Lung (tissue), 12 donors: ENCODE data around the gene RP2. TPM values are rescaled to one million over a fixed set of nuclear protein-coding genes. Genes with fewer than 3 reads are reported as not detected.

ENCODE experiments used
- ATAC-seq: fragments of 200-7000 bp; cut with Tn5 transposase; one replicate; pipeline ENCODE4 v1.9.1; 2020; ENCODE audit warnings: moderate number of reproducible peaks; ENCODE audit not compliant: insufficient read depth, low FRiP score
- DNase-seq, 3 donors: peaks; one replicate each; pipeline ENCODE4 v3.0.0-alpha.2; 2013 to 2017
- H3K27ac ChIP-seq, 2 donors: one replicate each; pipeline ENCODE4 v1.5.1; 2013; ENCODE audit warnings: mild to moderate bottlenecking in 2 of 2, moderate library complexity in 2 of 2, control low read depth in 1 of 2, inconsistent platforms in 1 of 2, low read depth in 1 of 2, low read length in 1 of 2
- H3K27me3 ChIP-seq, 3 donors: one replicate each; pipeline ENCODE4 v1.5.1; 2013; ENCODE audit warnings: low read length in 2 of 3; ENCODE audit not compliant: control insufficient read depth in 3 of 3, insufficient read depth in 3 of 3
- H3K36me3 ChIP-seq, 4 donors: one replicate each; pipeline ENCODE4 v1.5.1; 2013; ENCODE audit warnings: low read length in 4 of 4, mild to moderate bottlenecking in 1 of 4, moderate library complexity in 1 of 4; ENCODE audit not compliant: control insufficient read depth in 4 of 4, insufficient read depth in 4 of 4
- H3K4me1 ChIP-seq, 5 donors: one replicate each; pipeline ENCODE4 v1.5.1; 2013; ENCODE audit warnings: low read length in 5 of 5, mild to moderate bottlenecking in 2 of 5, moderate library complexity in 1 of 5; ENCODE audit not compliant: control insufficient read depth in 5 of 5, insufficient read depth in 5 of 5
- H3K4me3 ChIP-seq: one replicate; pipeline ENCODE4 v1.5.1; 2013; ENCODE audit warnings: mild to moderate bottlenecking, control low read depth, moderate library complexity
- H3K9ac ChIP-seq, 2 donors: one replicate each; pipeline ENCODE4 v1.5.1; 2013; ENCODE audit warnings: low read length in 2 of 2, control low read depth in 1 of 2; ENCODE audit not compliant: insufficient read depth in 1 of 2
- H3K9me3 ChIP-seq, 4 donors: one replicate each; pipeline ENCODE4 v1.5.1; 2013; ENCODE audit warnings: low read length in 3 of 4, mild to moderate bottlenecking in 1 of 4, moderate library complexity in 1 of 4; ENCODE audit not compliant: control insufficient read depth in 4 of 4, insufficient read depth in 3 of 4
- WGBS, 2 donors: extraction: QIAGEN DNeasy Blood & Tissue Kit; methylation state at CpG; one replicate each; pipeline ENCODE4 v1.1.7; 2013; 5-methylcytosine and 5-hydroxymethylcytosine counted together
- polyA plus RNA-seq, 2 donors: library from polyadenylated mRNA; stranded (reverse); fragments of 200-250 nt; gene quantifications; one replicate each; pipeline ENCODE4 v1.2.1, GENCODE V29; 2013
- total RNA-seq, 2 donors: library from RNA; depleted of rRNA in 1 of 2; stranded (reverse); fragments of >200 nt in 1 of 2; gene quantifications; one replicate each; pipeline ENCODE4 v1.2.1, GENCODE V29; 2014 to 2021
- TF ChIP-seq, protein P1 (sequence below): IDR thresholded peaks from 2 replicates; pipeline ENCODE4 v1.5.1; 2012; ENCODE audit warnings: mild to moderate bottlenecking; ENCODE audit errors: control extremely low read depth, extremely low read depth
- donor health status: control.
- donor health status: control.
- donor health status: Bipolar disorder and iron deficiency.
- donor health status: healthy.
- donor health status: DM: yes; HTN: yes; CAD: no.

Gene RP2
- total and polyA plus RNA-seq, 4 donors = 5.8 to 21.9 (median 17.2) TPM

DNA sequence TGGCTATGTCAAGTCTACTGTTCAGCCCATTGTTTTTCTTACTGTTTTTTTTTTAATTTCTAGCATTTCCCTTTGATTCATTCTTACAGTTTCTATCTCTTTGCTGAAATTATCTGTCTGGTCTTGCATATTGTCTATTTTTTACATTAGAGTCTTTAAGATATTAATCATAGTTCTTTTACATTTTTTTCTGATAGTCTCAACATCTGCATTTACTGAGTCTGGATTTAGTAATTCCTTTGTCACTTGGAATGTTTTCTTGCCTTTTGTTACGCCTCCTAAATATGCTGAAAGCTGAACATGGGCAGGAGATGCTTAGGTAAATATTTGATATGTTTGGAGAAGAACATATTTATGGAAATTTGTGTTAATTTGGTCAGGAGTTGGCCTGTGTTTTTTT is 85.8 kb downstream of the RP2 start:
- Histone ChIP-seq H3K27ac (no peak overlapping the region), H3K36me3 (no peaks in the 10 kb centered on the region), H3K9me3 (peaks cover 0 to 8% (median 3%) of the 10 kb centered on the region in 4 donors), H3K27me3 (peaks cover 0 to 10% (median 7%) of the 10 kb centered on the region in 3 donors), H3K4me3 (no peak overlapping the region), H3K4me1 (peaks cover 0 to 2% (median 0%) of the 10 kb centered on the region in 5 donors), H3K9ac (no peak overlapping the region)
- WGBS, 2 donors = 86 to 90% methylated on average over 1 of the region's 1 CpG
- ATAC-seq (no peak), DNase-seq (no peak)
- TF ChIP-seq, protein P1, sequence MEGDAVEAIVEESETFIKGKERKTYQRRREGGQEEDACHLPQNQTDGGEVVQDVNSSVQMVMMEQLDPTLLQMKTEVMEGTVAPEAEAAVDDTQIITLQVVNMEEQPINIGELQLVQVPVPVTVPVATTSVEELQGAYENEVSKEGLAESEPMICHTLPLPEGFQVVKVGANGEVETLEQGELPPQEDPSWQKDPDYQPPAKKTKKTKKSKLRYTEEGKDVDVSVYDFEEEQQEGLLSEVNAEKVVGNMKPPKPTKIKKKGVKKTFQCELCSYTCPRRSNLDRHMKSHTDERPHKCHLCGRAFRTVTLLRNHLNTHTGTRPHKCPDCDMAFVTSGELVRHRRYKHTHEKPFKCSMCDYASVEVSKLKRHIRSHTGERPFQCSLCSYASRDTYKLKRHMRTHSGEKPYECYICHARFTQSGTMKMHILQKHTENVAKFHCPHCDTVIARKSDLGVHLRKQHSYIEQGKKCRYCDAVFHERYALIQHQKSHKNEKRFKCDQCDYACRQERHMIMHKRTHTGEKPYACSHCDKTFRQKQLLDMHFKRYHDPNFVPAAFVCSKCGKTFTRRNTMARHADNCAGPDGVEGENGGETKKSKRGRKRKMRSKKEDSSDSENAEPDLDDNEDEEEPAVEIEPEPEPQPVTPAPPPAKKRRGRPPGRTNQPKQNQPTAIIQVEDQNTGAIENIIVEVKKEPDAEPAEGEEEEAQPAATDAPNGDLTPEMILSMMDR = no peak

DNA sequence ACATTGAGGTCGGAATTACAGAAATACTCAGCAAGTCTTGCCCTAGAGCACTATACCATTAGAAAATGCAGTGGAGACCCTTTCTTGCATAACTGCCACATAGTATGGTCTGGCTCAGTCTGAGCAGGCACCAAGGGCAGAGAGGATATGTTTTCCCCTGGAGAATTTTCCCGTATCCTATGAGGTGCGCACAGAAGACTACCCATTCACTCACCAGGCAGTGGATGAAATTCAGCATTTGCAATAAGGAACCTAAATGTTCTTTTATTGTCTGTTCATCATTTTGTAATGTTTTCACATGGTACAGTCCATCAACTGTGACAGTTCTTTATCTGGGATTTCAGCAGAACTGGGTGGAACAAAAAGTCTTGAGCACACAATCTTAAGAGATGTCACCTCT is 90.9 kb downstream of the RP2 start:
- Histone ChIP-seq H3K4me1 (peaks cover 0 to 2% (median 0%) of the 10 kb centered on the region in 5 donors), H3K27me3 (peaks cover 0 to 13% (median 10%) of the 10 kb centered on the region in 3 donors), H3K9me3 (peaks cover 0 to 3% (median under 1%) of the 10 kb centered on the region in 4 donors), H3K36me3 (no peaks in the 10 kb centered on the region), H3K4me3 (no peak overlapping the region), H3K9ac (no peak overlapping the region), H3K27ac (no peak overlapping the region)
- ATAC-seq (no peak), DNase-seq (no peak)
- TF ChIP-seq, protein P1 = no peak
- WGBS, 2 donors = 88 to 93% methylated on average over 3 of the region's 3 CpGs

DNA sequence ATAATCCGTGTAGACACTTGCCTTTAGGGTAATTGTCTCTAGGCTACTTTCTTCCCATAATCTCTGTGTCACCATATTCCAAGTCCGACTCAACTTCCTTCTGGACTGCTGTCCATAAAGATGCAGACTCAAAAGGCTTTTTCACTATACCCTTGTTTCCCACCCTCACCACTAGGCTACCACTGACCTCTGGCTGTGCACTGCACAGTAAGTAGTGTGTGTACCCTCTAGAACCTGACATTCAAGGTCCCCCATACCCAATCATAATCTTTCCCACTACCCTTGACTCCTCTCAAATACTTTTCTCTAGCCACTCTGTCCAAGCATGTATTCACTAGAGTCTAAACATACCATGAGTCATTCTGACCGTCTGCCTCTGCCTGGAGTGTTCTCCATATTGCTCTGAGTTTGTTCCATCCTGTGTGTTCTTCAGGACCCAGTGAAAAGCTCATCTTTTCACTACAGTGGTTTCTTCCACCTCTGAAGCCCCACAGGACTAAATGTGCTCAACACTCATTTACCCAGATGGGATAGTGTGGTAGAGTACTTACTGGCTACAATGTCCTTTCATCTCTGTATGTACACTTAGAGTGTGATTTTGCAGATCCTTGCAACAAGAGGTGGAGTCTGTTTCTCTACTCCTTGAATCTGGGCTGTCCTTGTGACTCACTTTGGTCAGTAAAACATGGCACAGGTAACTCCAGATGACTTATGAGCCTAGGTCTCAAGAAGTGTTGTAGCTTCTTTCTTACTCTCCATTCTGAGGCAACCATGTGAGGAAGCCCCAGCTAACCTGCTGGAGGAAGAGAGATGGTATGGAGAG is 92.8 kb downstream of the RP2 start:
- H3K36me3 ChIP-seq = no peaks in the 10 kb centered on the region
- peaks cover 0 to 16% (median 10%) of the 10 kb centered on the region in 3 donors for H3K27me3 ChIP-seq
- ATAC-seq = no peak
- 65 to 86% methylated on average over 3 of the region's 3 CpGs for WGBS, 2 donors
- peaks cover 0 to 2% (median 0%) of the 10 kb centered on the region in 5 donors for H3K4me1 ChIP-seq
- TF ChIP-seq, protein P1 = no peak
- no peak overlapping the region for H3K9ac ChIP-seq
- no peak for DNase-seq
- H3K9me3 ChIP-seq = peaks cover 0 to 3% (median 0%) of the 10 kb centered on the region in 4 donors
- no peak overlapping the region for H3K27ac ChIP-seq
- peak overlapping the region; percentile 1 for H3K4me3 ChIP-seq

Other genes with a start within 250 kb of the RP2 start
- gene SLC9A7, start 77.9 kb upstream of the RP2 start, total RNA-seq = 1 to 10 TPM; 5.4 to 6.9 TPM
- gene SLC9A7, start 77.9 kb upstream of the RP2 start, polyA plus RNA-seq = 1 to 10 TPM; 1.2 to 1.8 TPM
- 10 to 100 TPM in 1 of 2 donors, 1 to 10 TPM in 1; 8.5 to 13.9 TPM for gene JADE3, start 75.4 kb downstream of the RP2 start, total RNA-seq
- gene JADE3, start 75.4 kb downstream of the RP2 start, polyA plus RNA-seq = 1 to 10 TPM; 2.9 to 3.0 TPM
- 10 to 100 TPM in 1 of 2 donors, 1 to 10 TPM in 1; 7.1 to 14.7 TPM for gene RGN, start 241.4 kb downstream of the RP2 start, total RNA-seq
- gene RGN, start 241.4 kb downstream of the RP2 start, polyA plus RNA-seq = 10 to 100 TPM in 1 of 2 donors, 1 to 10 TPM in 1; 4.1 to 15.8 TPM